GM15510 (cell line): Measurements from ENCODE around the gene MARCHF10.

Experiments used
- POLR2A ChIP-seq: IDR thresholded peaks from 3 replicates; pipeline ENCODE4 v1.6.1; 2011; ENCODE audit warnings: borderline replicate concordance; ENCODE audit not compliant: insufficient read length; ENCODE audit errors: extremely low read depth

MARCHF10 gene

GRCh38 chr17:62778990-62779681, 29.0 kb downstream of the MARCHF10 start:
- no peak for TF ChIP-seq POLR2A

- TF ChIP-seq POLR2A, result no peak
Observed at GRCh38 chr17:62775876-62776275, 32.2 kb downstream of the MARCHF10 start.

- no peak for TF ChIP-seq POLR2A
Observed at GRCh38 chr17:62774338-62774737, 33.8 kb downstream of the MARCHF10 start.

DNA sequence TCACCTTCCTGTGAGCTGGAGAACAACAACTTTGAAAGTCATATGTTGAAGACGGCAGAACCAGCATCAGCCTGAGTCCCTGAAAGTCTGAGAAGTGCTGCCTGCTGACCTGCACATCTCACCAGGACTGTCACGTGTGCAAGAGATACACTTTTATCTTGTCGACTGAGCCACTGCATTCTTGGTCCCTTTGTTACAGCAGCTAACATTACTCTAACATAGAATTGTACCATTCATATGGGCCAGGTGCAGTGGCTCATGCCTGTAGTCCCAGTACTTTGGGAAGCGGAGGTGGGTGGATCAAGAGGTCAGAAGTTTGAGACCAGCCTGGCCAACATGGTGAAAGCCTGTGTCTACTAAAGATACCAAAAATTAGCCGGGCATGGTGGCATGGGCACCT, 40.1 kb downstream of the MARCHF10 start:
- no peak for TF ChIP-seq POLR2A

- no peak for TF ChIP-seq POLR2A
Observed at GRCh38 chr17:62765351-62765750, 42.8 kb downstream of the MARCHF10 start.

DNA sequence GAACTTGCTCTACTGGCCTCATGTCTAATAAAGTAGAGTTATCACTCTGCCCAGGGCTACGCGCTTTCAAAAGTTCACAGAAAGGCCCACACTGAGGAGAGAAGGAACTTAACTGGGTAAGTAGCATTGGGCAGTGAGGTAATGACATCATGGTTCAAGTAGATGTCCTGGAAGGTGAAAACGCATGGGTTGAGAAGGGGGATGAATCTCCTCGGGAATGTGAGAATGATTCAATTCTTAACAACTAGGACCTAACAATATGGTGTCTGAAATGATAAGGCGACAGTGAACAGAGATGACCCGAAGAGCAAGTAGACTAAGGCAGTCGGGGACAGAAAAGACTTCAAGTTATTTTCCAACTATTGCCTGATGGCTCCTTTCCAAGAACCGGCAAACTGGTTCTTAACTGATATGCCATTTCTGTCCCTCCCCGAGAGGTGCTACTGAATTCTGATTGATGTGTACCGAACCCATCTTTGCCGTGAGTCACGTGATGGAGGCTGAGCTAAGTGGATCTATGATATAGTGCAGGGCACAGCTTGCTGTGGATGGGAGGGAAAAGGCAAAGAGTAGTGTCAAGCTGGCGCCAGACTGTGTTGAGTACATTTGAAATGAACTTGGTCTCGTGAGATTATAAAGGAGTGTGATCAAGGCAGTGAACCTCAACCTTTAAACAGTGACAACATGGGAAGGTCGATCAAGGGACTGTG, 44.1 kb downstream of the MARCHF10 start:
- no peak for TF ChIP-seq POLR2A

DNA sequence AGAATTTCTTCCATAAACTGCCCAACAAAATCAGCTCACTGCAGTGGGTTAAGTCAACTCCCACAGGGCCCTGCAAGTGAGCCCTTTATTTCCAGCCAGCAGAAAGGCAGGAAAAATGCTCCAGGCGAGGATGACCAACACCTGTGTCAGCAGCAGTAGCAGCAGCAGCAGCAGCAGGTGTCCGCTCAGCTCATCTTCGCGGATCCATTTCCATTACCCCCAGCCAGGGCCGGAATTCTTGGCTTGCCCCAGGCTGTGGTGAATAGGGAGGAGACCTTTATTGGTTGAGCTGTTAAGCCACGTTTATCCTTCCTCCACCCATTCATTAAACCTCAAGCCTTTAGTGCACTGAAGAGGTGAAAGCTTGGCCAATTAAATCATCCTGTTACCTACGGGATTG, 46.2 kb downstream of the MARCHF10 start:
- no peak for TF ChIP-seq POLR2A

DNA sequence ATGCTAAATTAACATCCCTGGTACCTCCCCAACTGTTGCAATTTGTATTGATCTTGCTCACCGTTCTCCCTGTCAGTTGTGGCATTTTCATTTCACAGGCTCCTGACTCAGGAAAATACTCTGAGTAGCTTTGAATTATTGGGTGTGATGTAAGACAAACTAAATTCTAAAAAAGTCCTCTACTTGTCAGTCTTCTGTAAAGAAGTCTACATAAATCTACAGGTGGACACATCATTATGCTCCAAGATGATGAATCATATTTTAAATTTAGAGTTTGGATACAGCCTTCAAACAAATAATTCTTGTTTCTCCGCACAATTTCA, 47.2 kb downstream of the MARCHF10 start:
- TF ChIP-seq POLR2A, result no peak

- TF ChIP-seq POLR2A, result no peak
Observed at GRCh38 chr17:62760059-62760944, 47.8 kb downstream of the MARCHF10 start.

DNA sequence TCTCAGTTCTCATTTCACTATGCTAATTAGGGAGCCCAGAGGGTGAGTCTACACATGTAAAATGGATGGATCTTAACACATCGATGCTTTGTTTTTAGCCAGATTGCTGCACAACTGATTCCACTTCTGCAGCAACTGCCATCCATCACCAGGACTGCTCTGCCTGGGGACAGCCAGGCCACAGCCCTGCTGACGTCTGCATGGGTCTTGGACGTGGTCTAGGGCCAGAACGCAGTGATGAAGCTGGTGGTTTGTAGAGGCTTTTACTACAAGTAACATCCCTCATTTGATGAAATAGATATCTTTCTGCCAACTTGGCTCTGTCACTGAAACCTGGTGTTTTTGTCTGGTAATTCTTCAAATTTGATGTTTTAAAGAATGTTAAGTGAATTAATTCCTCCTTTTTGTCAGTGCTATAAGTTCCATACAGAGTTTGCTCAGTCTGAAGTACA, 50.6 kb downstream of the MARCHF10 start:
- TF ChIP-seq POLR2A, result no peak

- TF ChIP-seq POLR2A, result no peak
Observed at GRCh38 chr17:62756198-62756597, 51.9 kb downstream of the MARCHF10 start.

DNA sequence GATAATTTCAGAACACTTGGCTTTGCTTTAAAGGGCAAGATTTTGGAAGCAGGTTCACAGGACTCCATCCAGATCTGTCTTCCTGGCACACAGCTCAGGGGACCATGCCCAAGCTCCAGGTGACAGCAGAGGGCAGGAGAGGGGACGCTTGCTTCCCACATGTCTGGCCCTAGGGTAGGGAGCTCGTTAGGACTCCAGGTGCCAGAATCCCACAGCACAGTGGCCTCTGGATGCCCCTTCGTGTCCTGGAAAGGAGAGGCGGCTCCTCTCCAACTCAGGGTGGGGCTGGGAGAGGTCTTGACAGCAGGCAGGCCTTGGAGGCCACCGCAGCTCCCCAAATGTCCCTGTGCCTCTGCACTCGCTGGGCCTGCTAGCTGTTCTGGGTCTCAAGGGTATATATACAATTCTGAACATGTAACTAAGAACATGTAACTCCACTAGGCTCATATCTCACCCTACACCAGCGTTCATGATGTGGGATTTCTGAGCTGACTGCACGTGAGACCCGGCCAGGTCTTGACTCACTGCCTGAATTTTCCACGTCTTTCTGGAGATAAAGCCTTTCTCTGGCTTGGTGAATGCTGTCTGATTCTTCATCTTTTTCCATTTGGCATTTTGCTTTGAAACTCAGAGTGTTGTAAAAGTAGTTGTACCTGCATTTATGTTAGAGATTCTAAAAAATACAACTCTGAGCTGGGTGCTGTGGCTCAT, 52.8 kb downstream of the MARCHF10 start:
- TF ChIP-seq POLR2A, result no peak

- no peak for TF ChIP-seq POLR2A
Observed at GRCh38 chr17:62754631-62755030, 53.5 kb downstream of the MARCHF10 start.

DNA sequence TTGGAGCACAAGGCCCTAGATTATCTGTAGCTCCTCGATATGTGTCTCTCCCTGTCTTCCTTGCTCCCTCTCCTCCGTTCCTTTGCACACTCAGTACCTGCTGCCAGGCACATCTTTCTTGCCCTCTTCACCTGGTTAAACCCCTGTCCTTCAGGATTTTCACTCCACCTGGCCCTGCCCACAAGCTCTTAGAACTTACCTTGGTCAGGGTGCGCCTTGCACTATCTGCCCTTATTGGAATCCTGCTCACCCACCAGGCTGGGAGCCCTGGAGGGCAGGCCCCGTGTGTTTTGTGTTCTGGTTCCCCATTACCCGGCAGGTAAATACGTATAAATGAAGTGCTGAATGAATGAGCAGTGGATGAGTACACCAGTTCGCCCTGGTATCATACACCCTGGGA, 54.6 kb downstream of the MARCHF10 start:
- TF ChIP-seq POLR2A, result no peak
